ENCODE results near the gene CDR2L.
A peak's percentile ranks its signal among the peaks of the same experiment; 100 is the strongest.
"Not testable (repeated sequence)": the region's sequence is repeated elsewhere in the genome, so short reads cannot be mapped to it uniquely, and the experiment has no call there.

The CDR2L gene

GRCh38 chr17:74982663-74983313, 4.6 kb upstream of the CDR2L start:
- not testable (repeated sequence) for DNase-seq

GRCh38 chr17:74986206-74986576, 1.2 kb upstream of the CDR2L start:
- DNase-seq = no peak

DNA sequence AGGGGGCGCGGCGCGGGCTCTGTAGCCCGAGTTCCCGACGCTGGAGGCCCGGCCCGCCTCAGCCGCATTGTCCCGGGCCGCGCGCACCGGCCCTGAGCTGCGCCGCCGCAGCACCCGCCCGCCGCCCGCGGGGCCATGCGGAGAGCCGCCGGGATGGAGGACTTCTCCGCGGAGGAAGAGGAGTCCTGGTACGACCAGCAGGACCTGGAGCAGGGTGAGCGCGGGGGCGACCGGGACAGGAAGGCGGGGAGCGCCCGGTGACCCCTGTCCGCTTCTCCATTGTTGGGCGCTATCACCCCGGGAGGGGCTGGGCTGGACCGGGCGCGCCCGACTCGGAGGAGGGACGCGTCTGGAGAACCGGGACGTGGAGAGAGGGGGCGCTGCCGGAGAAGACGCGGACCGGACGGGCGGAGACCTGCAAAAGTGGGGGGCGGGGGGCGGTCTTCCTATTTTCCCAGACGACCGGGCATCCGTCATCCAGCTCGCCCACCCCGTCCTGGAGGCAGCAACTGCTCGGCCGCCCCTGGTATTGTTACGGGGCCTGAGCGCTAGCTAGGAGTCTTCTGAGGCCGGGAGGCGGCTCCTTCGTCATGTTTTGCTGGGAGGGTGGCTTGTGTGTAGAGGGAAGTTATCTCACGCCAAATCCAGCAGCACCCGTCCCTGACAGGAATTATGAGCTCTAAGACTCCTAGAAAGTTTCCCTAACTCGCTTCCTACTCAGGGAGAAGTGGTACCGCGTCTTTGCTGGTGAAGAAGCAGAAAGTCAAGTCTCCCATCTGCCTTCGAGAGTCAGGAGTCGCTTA, 678 bp downstream of the CDR2L start:
- peak; percentile 30 for DNase-seq

DNA sequence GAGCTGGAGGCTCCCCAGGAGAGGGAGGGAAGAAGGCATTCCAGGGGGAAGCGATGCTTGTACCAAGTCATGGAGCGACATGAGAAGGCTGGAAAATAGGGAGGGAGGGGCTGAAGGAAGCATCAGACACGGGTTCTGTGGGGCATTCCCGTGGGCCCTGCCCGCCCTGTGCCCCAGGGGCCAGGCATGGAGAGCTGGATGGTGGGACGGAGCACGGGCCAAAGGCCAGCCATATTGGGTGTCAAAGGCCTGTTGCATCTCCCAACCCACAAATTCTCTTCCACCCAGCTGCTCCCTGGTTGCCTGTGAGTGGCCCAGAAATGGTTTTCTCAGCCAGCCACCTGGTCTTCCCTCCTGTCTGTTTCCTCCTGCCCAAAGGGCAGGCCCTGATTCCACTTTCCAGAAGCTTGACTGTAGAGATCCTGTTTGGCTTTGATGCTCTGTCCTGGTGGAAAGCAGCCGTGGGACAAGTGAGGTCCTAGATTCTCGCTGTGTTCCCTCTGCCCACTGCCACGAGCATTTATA, 3.2 kb downstream of the CDR2L start:
- no peak for DNase-seq

DNA sequence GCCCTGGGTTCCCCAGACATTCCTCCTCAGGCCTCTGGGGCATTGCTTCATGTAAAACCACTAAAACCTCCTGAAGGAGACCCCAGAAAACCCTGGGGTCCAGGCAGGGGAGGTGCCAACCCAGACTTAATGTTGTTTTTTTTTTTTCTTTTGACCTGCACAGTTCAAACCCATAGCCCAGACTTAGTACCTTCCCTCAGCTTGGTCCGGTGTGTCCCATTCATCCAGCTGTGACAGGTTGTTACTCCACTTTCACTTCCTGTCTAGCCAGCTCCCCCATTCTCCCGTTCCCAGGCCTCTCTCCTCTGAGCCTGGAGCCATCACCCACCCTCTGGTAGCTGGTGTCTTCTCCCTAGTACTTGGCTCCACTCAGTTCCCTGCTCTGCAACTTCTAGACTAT, 4.8 kb downstream of the CDR2L start:
- no peak for DNase-seq

GRCh38 chr17:74994440-74994839, 7.0 kb downstream of the CDR2L start:
- DNase-seq = no peak

DNA sequence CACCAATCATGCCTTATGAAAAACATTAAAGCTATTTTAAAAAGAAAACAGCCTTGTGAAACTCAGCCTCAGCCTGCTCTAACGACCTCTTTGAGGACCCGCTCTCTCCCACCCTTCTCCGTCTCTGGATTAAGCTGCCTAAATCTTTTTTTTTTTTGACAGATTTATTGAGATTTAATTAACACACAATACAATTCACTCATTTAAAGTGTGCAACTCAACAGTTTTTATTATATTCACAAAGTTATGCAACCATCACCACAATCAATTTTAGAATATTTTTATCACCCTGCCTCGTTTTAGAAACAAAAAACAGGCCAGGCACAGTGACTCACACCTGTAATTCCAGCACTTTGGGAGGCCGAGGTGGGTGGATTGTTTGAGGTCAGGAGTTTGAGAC, 8.4 kb downstream of the CDR2L start:
- no peak for DNase-seq

- no peak for DNase-seq
Measured at GRCh38 chr17:74998783-74999182, 11.4 kb downstream of the CDR2L start.

DNA sequence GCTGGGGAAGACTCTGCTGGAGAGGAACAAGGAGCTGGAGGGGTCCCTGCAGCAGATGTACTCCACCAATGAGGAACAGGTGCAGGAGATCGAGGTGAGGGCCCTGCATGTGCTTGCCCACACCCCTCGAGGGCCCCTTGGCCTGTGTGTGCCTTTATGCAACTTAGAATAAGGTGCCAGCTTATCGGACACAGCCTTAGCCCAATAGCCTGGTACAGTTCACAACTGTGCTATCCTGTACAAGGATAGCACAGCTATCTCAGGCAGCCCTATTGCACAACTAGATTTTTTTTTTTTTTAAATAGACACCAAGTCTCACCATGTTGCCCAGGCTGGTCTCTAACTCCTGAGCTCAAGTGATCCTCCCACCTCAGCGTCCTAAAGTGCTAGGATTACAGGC, 12.1 kb downstream of the CDR2L start:
- no peak for DNase-seq

DNA sequence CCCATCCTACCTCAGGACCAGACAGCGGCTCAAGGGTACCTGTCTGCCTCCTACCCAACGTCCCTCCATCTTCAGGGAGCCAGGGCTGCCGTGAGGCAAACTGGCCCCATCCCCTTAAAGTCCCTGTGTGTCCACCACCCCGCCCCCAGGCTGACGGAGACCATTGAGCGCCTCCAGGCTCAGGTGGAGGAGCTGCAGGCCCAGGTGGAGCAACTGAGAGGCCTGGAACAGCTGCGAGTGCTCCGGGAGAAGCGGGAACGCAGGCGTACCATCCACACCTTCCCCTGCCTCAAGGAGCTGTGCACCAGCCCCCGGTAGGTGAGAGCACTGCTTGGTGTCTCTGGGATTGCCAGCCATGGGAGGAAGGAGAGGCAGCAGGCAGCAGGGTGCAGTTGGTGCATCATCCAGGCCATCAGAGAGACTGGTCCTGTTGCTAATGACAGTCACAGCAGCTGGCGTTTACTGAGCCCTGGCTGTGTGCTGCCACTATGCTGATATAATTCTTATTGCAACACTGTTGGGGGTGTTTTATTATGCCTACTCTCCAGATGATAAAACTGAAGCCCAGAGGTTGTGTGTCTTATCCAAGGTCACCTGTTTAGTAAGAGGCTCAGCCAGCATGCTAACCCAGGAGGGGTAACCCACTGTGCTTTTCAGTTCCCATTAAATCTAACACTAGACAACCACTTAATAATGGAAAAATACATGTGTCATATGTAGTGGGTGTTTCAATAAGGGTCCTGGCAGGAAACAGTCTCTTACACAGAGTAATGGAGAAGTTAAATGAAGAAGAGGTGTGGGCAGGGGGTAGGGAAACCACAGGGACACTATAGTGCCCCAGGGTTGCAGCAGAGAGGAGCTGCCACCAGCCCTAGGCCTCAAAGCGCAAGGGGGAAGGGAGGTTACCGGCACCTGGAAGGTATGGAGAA, 14.7 kb downstream of the CDR2L start:
- no peak for DNase-seq

DNA sequence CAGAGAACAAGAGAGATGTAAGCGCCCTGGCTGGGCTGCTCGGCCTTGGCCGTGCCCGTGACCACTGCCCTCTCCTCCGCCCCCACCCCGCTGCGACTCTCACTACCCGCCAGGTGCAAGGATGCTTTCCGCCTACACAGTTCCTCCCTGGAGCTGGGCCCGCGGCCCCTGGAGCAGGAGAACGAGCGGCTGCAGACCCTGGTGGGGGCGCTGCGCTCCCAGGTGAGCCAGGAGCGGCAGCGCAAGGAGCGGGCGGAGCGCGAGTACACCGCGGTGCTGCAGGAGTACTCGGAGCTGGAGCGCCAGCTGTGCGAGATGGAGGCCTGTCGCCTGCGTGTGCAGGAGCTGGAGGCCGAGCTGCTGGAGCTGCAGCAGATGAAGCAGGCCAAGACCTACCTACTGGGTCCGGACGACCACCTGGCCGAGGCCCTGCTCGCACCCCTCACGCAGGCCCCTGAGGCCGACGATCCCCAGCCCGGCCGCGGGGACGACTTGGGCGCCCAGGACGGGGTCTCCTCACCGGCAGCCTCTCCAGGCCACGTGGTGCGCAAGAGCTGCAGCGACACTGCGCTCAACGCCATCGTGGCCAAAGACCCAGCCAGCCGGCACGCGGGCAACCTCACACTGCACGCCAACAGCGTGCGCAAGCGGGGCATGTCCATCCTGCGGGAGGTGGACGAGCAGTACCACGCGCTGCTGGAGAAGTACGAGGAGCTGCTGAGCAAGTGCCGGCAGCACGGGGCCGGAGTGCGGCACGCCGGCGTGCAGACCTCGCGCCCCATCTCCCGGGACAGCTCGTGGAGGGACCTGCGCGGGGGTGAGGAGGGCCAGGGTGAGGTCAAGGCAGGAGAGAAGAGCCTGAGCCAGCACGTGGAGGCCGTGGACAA, 15.9 kb downstream of the CDR2L start:
- no peak for DNase-seq

- no peak for DNase-seq
Measured at GRCh38 chr17:75003957-75004355, 16.5 kb downstream of the CDR2L start.

DNA sequence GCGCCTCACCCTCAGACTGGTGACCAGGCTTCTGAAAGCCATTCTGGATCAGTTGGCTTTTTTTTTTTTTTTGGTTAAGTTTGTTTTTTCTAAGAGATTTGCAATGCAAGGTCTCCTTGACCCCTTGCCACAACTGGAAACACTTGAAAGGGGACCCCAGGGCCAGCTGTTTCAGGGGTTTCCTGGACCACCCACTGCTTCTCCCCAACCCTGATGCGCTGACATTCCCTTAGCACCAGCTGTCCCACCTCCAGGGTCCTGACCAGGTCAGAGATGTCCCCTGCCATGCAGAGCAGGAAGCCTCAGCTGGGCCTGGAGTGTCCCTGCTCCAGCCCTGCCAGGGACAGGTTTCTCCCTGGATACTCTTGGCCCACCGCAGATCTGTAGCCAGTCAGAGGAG, 16.9 kb downstream of the CDR2L start:
- no peak for DNase-seq

GRCh38 chr17:75005291-75005690, 17.9 kb downstream of the CDR2L start:
- DNase-seq = no peak

- DNase-seq = not testable (repeated sequence)
Measured at GRCh38 chr17:75006084-75006483, 18.7 kb downstream of the CDR2L start.

GRCh38 chr17:75006653-75007052, 19.2 kb downstream of the CDR2L start:
- DNase-seq = no peak

GRCh38 chr17:75008373-75008772, 20.9 kb downstream of the CDR2L start:
- DNase-seq = no peak

GRCh38 chr17:75009139-75009724, 21.8 kb downstream of the CDR2L start:
- DNase-seq = no peak

GRCh38 chr17:75010683-75011400, 23.4 kb downstream of the CDR2L start:
- peak; percentile 55 for DNase-seq

DNA sequence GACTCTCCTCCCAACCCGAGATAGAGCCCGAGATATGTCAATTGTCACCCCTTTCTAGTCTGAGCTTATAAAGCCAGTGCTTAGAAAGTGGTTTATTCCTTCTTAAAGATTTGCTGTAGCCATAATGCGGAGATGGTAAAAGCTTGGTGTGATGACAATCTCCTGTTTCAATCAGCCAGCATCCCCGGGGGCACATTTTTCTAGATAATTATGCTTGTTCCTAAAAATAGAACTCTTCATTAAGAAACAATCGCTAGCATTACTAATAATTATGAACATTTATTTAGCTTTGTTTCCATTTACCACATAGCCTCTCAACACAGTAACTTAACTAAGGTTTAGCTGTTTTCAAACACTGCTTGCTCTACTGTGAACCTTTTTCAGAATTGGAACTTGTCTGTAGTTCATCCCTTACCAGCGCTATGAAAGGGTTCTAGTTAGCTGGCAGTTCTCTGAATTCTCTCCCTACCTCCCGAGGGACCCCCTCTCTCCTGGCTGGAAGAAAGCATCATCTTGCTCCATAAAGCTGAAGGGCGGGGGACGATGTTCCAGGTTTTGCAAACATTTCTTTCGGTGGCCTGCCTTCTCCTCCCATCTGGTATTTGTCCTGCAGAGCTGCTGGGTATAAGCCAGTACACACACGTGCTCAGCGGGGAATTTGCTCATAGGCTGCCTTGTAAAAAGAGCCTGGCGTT, 24.1 kb downstream of the CDR2L start:
- peak; percentile 46 for DNase-seq

- no peak for DNase-seq
Measured at GRCh38 chr17:75012096-75012345, 24.6 kb downstream of the CDR2L start.
